ENCODE measurements around the gene COPS8.

DNA sequence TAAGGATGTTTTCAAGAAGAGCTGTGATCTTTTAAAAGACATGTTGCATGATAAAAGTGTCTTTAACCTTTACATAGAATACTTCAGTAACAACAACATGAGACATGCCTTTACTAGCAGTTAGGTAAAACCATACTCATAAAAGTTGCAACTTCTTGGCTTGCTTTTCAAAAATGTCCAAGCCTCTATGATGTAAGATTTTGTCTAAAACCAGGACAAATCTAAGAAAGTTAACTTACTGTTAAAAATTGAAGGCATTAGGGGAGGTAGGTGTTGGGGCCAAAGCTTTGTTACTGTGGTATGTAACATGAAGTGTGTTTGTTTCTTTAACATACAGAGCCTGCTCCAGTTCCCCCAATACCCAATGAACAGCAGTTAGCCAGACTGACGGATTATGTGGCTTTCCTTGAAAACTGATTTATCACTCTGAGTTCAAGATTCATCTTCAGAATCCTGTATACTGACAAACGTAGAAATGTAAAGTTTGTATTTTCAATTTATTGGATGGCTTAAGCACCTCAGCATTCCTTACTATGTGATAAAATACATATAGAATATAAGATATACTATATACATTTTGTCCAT, 11.7 kb downstream of the COPS8 start:
- TF ChIP-seq, protein P1, sequence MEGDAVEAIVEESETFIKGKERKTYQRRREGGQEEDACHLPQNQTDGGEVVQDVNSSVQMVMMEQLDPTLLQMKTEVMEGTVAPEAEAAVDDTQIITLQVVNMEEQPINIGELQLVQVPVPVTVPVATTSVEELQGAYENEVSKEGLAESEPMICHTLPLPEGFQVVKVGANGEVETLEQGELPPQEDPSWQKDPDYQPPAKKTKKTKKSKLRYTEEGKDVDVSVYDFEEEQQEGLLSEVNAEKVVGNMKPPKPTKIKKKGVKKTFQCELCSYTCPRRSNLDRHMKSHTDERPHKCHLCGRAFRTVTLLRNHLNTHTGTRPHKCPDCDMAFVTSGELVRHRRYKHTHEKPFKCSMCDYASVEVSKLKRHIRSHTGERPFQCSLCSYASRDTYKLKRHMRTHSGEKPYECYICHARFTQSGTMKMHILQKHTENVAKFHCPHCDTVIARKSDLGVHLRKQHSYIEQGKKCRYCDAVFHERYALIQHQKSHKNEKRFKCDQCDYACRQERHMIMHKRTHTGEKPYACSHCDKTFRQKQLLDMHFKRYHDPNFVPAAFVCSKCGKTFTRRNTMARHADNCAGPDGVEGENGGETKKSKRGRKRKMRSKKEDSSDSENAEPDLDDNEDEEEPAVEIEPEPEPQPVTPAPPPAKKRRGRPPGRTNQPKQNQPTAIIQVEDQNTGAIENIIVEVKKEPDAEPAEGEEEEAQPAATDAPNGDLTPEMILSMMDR (IDR thresholded peaks at IDR 0.05; ENCODE audit: low read depth, low read length): no peak
- no peak for TF ChIP-seq EZH2phosphoT487 (IDR thresholded peaks at IDR 0.05; ENCODE audit: low read depth)
